ENCODE data around the gene NQO1. TPM values are rescaled to one million over a fixed set of nuclear protein-coding genes. Genes with fewer than 3 reads are reported as not detected.

Gene NQO1
- total and polyA plus RNA-seq, 9 of the 15 experiments (the other 6 are each of a cell fraction or from before 2014, with no cell fraction given): 96.7 to 198 (median 122) TPM

- TF ChIP-seq E4F1 (CRISPR knock-in tag; IDR thresholded peaks at IDR 0.05; ENCODE audit: borderline replicate concordance) (no peak), RERE (CRISPR knock-in tag; IDR thresholded peaks at IDR 0.05; ENCODE audit: borderline replicate concordance) (no peak), ESRRA (IDR thresholded peaks at IDR 0.05; ENCODE audit: borderline replicate concordance, low read depth) (peak; percentile 54; the same call in 1 of the 2 replicates), NR2C2 (CRISPR knock-in tag; IDR thresholded peaks at IDR 0.05) (no peak), NR2C2 (tag; IDR thresholded peaks at IDR 0.05) (peak; percentile 31; the same call in 1 of the 2 replicates), PML (IDR thresholded peaks at IDR 0.05; ENCODE audit: low read length) (peak; percentile 82), HNRNPLL (IDR thresholded peaks at IDR 0.05; ENCODE audit: low read depth, low read length, poor library complexity, severe bottlenecking) (peak; percentile 75), MBD2 (IDR thresholded peaks at IDR 0.05; ENCODE audit: borderline replicate concordance, low read depth) (peak; percentile 54; the same call in 1 of the 2 replicates), CHD1 (IDR thresholded peaks at IDR 0.05; ENCODE audit: low read length) (peak; percentile 80), NR2C1 (IDR thresholded peaks at IDR 0.05) (no peak), NR2C1 (tag; IDR thresholded peaks at IDR 0.05) (no peak), FOXA3 (CRISPR knock-in tag; conservative IDR thresholded peaks at IDR 0.05 in 1 of 2, IDR thresholded peaks at IDR 0.05 in 1 of 2) (peak in 1 of 2 experiments; percentile 63; a peak in 1 of 4 replicates)
- TF ChIP-seq, protein P1, sequence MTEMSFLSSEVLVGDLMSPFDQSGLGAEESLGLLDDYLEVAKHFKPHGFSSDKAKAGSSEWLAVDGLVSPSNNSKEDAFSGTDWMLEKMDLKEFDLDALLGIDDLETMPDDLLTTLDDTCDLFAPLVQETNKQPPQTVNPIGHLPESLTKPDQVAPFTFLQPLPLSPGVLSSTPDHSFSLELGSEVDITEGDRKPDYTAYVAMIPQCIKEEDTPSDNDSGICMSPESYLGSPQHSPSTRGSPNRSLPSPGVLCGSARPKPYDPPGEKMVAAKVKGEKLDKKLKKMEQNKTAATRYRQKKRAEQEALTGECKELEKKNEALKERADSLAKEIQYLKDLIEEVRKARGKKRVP (CRISPR knock-in tag; IDR thresholded peaks at IDR 0.05): no peak
- TF ChIP-seq, protein P2, sequence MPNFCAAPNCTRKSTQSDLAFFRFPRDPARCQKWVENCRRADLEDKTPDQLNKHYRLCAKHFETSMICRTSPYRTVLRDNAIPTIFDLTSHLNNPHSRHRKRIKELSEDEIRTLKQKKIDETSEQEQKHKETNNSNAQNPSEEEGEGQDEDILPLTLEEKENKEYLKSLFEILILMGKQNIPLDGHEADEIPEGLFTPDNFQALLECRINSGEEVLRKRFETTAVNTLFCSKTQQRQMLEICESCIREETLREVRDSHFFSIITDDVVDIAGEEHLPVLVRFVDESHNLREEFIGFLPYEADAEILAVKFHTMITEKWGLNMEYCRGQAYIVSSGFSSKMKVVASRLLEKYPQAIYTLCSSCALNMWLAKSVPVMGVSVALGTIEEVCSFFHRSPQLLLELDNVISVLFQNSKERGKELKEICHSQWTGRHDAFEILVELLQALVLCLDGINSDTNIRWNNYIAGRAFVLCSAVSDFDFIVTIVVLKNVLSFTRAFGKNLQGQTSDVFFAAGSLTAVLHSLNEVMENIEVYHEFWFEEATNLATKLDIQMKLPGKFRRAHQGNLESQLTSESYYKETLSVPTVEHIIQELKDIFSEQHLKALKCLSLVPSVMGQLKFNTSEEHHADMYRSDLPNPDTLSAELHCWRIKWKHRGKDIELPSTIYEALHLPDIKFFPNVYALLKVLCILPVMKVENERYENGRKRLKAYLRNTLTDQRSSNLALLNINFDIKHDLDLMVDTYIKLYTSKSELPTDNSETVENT (CRISPR knock-in tag; IDR thresholded peaks at IDR 0.05): peak; percentile 74; the same call in 1 of the 2 replicates
These were observed 28.3 kb upstream of the NQO1 start, which contains the start of gene NOB1 (continued) for GRCh38 chr16:69754469-69755310.

Data from K562 (cell line).